ENCODE data around the gene DUOX2.
A peak's percentile ranks its signal among the peaks of the same experiment; 100 is the strongest.
"Not testable (repeated sequence)": the region's sequence is repeated elsewhere in the genome, so short reads cannot be mapped to it uniquely, and the experiment has no call there.

Gene DUOX2

DNA sequence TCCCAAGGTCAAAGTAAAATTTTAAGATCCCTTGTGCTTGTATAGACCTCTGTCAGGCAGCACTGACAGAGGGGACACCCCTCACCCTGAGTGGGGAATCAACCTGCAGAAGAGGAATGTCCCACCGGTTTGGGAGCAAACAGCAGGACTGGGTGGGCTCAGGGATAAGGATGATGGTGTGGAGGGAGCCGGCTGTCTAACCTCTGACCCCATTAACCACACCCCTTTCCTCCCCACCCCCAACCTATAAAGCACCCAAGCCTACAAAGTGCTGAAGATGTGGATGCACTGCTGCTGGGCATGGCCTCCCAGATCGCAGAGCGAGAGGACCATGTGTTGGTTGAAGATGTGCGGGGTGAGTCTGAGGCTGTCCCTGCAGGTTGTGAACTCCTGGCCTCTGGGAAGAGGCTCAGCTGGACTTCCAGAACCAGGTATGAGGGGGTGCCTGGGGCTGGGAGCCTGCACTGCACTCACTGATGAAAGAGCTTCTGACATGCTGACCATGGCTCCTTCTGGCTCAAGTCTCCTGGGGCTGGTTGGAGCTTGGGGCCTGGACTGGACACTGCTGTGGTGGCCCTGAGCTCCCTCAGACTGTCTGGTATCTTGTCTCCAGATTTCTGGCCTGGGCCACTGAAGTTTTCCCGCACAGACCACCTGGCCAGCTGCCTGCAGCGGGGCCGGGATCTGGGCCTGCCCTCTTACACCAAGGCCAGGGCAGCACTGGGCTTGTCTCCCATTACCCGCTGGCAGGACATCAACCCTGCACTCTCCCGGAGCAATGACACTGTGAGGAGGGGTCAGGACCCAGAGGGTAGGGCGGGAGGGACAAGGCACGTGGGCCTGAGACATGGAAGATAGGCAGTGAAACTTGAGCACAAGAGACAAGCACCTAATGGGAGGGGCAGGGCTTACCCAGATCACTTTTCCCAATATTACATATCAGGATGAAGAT lies 25.1 kb upstream of the DUOX2 start:
- no peak for DNase-seq (ENCODE audit: low spot score)

DNA sequence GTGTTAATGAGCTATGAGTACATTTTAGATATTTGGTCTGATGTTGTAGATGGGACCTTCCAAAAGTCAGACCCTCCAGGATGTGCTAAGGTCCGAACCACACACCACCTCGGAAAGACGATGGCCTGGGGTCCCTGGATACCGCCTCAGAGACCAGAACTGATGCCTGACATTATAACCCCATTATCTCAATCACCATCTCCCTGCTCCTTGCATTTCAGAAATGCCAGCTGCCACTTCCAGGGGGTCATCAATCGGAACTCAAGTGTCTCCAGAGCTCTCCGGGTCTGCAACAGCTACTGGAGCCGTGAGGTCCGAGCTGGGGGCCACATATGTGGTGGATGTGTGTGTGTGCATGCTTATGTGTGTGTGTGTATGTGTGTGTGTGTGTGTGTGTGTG lies 23.7 kb upstream of the DUOX2 start:
- no peak for DNase-seq (ENCODE audit: low spot score)

DNA sequence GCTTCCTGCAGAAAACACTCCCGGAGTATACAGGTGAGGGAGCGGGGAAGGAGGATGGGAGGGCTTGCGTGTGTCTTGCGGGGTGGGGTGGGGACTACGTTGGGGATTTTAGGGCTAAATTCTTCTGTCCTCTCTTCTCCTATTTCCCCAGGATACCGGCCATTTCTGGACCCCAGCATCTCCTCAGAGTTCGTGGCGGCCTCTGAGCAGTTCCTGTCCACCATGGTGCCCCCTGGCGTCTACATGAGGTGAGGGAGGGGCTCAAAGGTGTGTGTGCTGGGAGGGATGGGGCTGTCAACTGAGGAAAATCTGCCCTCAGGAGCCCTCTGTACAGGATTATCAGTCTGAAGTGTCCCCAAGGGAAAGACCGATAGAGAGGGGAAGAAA lies 22.4 kb upstream of the DUOX2 start:
- no peak for DNase-seq (ENCODE audit: low spot score)

DNA sequence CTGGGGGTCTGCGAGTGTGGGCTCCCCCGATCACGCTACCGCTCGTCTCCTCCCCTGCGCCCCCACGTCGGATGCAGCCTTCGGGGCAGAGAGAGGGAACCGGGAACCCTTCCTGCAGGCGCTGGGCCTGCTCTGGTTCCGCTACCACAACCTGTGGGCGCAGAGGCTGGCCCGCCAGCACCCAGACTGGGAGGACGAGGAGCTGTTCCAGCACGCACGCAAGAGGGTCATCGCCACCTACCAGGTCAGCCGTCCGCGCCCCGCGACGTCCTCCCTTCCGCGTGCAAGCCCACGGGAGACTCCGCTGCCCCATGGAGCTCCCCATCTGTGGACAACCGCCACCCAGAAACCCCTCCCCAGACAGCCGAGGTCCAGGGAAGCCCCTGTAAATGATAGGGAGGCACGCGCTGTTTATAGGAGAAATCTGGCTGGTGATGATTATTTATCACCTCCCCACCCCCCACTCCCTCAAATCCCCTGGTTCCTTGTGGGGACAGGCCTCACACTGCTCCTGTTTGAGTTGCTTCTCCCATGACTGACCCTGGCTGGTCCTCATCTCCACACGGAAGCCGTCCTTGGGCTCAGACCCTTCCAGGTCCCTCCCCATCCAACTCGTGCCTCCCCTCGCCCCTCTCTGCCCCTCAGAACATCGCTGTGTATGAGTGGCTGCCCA lies 21.9 kb upstream of the DUOX2 start:
- DNase-seq (ENCODE audit: low spot score), result not testable (repeated sequence)

DNA sequence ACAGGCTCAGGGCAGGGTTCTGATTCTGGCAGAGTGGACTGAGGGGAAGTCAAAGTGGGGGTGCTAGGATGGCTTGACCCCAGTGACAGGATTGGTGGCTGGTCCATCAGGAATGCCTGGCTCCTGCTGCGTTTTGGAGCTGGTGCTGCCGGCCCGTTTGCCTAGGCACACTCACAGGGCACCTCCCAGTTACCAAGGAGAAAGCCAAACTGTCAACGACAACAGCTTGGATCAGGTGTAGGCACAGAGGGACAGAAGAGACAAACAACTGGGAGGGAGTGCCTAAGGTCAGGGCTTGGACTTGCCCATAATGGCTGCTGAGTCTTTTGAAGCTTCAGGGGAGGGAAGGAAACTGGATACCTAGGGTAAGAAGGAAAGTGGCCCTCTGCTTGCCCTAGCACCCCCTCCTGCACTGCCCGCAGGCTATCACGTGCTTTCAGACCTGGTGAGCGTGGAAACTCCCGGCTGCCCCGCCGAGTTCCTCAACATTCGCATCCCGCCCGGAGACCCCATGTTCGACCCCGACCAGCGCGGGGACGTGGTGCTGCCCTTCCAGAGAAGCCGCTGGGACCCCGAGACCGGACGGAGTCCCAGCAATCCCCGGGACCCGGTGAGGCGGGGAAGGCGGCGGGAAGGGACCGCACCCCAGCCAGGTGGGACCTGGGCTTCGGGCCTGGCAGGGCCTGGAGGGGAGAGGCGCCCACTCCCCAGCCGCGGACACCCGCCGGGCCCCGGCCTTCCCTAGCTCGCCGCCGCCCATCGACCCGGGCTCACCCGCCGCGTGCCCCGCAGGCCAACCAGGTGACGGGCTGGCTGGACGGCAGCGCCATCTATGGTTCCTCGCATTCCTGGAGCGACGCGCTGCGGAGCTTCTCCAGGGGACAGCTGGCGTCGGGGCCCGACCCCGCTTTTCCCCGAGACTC lies 21.0 kb upstream of the DUOX2 start:
- DNase-seq (ENCODE audit: low spot score), result no peak

DNA sequence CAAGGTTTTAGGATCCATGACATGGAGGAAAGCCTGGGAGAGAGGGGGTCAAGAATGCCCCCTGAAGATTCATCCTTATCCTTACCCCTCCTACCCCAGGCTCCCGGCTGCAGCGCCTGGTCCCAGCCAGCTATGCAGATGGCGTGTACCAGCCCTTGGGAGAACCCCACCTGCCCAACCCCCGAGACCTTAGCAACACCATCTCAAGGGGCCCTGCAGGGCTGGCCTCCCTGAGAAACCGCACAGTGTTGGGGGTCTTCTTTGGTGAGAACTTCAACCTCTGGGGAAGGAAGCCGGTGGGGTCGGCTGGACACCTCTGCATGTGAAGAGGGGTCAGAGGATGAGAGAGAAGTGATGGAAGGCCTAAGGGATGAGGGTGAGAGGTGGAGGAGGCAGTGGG lies 20.1 kb upstream of the DUOX2 start:
- no peak for DNase-seq (ENCODE audit: low spot score)

DNA sequence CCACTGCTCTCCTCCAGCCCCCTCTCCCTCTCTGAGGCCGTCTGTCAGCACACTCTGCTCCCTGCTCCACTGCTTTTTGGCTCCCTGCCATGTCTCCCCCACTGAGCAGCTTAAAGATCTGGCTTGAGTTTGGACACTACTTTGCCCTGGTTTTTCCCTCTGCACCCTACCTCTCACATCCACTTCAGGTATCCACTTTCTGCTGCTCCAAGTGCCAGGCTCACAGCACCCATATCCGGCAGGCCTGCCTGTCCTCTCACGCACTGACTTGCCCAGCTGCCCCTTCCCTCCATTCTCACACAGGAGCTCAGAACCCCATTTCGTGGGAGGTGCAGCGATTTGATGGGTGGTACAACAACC lies 19.6 kb upstream of the DUOX2 start:
- no peak for DNase-seq (ENCODE audit: low spot score)

DNA sequence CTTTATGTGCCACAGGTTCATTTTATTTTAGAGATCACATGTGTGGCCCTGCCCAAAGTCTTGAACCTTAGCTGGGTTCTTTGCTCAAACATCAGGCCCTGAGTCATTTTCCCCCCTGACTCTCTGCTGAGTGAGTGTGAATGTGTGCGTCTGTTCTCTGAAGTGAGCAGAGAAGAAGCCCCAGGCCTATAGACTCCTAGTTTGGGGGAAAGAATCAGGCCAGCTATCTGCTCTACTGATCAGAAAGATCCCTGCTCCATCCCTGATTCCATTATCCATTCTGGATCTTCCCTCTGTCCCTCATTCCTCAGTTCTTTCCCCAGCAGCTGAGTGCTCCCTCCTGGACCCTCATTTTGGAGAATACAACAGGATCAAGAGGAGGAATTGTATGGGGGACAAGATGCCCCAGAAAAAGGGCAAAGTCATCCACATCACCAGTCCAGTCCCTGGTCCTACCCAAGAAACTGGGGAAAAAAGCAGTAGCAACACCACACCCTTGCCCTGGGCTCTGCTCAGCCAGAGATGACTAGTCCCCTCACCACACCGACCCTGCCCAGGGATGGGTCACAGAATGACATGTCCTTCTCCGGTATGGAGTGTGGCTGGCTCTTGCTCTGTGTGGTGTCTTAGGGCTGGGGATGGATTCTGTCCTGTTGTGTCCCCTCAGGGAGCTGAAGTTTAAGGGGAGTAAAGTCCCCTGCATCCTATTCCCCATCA lies 19.0 kb upstream of the DUOX2 start:
- DNase-seq (ENCODE audit: low spot score), result no peak

DNA sequence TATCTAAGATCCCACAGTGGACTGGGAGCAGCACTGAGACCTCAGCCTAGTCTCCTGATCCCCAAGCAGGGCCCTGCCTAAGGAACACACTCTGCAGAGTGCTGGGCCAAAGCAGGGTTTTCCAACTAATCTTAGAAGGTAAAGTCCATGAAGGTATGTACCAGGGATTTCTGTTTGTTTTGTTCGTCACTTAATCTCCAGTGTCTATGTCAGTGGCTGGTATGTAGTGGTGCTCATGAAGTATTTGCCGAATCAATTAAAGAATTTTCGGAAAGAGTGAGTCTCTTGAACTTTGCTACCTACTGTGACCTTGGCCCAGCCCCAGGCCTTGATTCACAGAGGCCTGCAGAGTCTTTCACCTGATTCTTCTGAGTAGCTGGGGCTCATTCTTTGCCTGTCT lies 17.5 kb upstream of the DUOX2 start:
- no peak for DNase-seq (ENCODE audit: low spot score)

DNA sequence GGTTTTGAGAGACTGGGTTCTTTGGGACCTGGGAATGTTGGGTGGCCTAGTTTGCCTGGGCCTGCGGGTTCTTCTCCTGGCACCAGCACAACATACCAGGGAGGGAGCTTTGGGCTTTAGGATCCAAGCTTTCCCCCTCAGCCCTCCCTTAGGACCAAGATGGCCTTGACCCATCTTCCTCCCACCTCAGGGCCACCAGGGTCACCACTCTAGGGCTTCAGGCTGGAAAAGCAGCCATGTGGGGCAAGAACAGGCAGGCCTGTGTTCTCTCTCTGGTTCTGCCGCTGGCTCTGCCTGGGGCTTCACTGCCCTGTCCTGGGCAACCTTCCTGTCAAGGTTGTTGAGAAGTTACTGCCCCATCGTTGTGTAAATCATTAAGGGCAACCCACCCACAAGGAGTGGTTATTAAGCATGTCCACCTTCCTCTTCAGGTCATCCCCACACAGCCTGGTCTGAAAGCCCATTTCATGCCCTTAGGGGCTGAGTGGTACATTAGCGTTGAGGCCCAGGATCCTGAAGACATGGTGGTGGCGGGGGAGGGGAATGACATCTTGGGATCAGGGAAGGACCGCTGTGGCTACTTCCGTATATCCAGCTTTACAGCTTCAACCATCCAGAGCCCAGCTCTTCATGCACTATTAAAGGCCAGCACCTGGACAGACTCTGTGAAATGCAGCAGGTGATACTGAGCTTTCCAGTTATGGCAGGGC lies 16.5 kb upstream of the DUOX2 start:
- no peak for DNase-seq (ENCODE audit: low spot score)

DNA sequence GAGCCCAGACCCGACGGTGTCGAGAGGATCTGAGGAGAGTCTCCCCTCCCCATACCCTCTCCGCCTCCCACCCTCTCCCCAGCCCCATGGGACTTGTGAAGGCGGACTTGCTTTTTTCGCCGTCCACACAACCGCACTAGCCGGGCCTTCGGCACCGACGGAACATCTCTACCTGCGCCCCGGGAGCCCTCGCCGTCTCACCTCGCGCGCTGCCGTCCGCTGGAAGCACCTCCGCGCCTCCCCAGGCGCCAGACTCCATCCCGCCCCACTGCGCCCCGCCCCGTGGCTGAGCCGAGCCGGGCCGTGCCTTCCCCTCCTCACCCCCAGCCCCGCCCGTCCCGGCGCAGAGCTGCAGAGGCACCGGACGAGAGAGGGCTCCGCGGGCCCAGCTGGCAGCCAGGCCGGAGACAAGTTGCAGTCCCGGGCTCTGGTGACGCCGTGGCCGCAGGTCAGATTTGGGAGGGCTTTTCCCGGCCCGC lies 15.7 kb upstream of the DUOX2 start, which contains the start of the genes DUOX1 and DUOXA1:
Gene DUOX1, plus strand, starts transcription at position 344 of the 479 bp plus-strand sequence. CDS start 1,973 bp downstream, outside the sequence.
Gene DUOXA1, minus strand, starts transcription at position 229 of the 479 bp plus-strand sequence. CDS start 6,865 bp downstream, outside the sequence.
- DNase-seq (ENCODE audit: low spot score), result no peak

DNA sequence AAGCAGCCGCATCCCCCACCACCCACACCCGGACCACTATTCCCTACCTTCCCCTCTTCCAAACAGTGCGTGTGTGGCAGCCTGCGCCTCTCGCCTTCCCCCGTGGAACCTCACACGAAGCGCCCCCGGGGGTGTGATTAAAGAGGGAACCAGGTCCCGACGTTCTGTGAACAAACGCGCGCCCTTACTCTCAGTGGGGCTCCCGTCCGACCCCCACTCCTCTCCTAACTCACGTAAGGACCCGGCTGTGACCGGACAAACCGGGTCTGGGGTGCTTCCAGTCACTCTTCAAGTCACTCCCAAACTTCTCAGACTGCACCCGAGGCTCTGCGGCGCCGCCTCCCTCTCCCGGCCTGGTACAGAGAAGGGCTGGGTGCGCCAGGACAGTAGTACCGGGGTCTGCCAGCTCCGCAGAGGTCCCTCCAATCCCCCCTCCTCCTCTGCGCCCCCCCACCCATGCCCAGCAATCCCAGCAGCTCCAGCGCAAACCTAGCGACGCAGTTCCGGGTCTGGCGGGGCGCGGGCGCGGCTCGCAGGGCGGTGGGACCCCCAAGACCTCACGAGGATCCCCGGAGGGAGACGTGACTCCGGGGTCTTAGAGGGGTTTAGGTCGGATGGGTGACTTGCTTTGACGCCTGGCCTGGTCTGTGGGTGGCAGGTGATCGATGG lies 15.1 kb upstream of the DUOX2 start:
- no peak for DNase-seq (ENCODE audit: low spot score)

DNA sequence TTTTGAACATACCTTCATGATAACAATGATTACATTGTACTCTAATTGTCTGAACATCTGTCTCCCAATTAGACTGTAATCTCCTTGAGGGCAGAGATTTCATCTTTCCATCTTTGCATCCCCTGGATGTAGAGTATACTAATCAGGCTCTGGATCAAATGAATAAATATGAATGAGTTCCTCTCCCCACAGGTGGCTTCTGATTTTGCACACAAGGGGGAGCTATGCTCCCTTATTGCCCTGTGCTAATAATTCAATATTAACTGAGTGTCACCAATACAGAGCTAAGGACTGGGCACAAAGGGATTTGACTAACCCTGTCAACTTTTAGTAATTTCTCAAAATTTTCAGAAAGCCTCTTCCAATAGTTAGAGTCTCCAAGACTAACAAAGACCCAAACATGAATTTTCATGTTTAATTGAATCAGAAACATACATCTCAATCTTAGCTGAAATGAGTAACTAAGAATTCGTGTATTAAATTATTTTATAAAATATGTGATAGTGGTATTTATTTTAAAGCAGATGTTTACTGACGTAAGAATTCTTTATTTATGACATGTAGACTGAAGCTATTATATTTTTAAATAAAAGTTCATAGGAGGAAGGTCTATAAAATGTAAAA lies 12.7 kb upstream of the DUOX2 start:
- DNase-seq (ENCODE audit: low spot score), result peak; percentile 29

DNA sequence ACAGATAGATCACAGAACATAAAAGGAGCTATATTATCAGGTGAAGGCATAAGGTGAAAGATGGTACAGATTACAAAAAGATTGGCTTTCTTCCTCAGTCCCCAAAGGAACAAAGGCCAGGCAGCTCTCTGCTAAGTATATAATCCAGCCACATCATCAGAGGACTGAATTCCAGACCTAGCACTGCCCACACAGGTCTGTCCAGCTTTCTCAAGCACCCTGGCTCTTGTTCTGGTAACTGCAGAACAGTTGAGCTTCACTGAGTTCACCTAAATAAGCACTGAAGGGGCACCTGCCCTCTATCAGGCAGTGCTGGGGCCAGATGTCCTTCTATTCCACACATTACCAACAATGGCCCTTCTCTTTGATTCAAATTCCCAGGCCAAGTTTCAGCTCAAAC lies 9.4 kb upstream of the DUOX2 start:
- DNase-seq (ENCODE audit: low spot score), result no peak

DNA sequence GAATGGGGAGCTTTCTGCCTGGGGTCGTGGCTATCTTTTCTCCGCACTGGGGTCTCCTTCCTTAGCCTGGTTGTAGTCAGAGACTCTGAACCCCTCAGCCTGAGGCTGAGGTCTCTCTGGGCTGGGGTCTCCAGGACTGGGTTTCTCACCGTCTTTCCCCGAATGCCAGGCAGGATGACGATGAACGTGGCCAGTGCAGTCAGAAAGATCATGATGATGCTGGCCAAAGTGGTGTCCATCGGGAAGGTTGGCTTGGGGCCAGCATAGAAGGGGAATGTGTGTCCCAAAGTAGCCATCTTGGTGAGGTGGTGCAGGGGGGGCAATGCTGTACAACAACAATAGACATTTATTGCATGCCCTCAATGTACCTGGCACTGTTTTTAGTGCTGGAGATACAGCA lies 8.7 kb upstream of the DUOX2 start:
- no peak for DNase-seq (ENCODE audit: low spot score)

DNA sequence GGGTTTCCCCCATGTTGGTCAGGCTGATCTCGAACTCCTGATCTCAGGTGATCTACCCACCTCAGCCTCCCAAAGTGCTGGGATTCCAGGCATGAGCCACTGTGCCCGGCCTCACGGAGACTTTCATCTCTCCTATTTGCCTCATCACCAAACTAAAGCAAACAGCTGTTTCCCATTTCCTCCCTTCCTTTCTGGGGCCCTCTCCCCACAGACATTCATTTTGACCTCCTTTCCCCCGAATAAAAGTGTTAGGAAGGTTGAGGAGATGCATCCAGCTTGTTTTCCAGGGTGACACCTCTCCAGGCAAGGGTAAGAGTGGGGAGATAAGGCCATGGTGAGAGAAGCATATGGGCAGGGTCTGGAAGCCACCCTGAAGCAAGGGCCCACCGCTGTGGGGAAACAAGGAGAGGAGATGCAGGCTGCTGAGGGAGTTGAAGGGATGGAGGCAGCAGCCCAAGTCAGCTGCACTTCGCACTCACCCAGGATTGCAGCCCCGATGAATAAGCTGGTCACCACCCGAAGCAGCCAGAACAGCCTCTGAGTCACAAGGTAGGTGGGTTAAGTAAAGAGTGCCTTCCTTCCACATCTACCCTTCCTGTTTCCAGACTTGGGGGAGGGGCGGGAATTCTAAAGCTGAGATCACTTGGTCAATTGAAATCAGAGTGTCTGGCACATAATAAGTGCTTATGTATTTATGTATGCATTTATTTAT lies 7.9 kb upstream of the DUOX2 start:
- no peak for DNase-seq (ENCODE audit: low spot score)

DNA sequence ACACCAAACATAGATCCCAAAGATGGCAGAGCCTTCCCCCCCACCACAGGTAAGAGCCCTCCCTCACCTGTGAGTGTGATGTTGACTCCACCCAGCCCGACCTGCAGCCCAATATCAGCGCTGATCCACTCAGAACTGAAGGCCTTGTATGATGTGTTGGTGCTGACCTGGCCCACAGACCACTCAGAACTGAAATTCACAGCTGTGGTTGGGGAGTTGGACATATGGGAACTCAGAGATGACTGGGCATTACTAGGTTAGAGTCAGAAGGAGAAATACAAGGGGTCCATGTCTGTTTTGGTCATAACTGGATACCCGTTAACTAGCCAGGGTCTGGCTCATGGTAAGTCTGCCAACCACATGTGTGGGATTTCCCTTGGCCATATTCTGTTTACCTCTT lies 7.0 kb upstream of the DUOX2 start:
- no peak for DNase-seq (ENCODE audit: low spot score)

DNA sequence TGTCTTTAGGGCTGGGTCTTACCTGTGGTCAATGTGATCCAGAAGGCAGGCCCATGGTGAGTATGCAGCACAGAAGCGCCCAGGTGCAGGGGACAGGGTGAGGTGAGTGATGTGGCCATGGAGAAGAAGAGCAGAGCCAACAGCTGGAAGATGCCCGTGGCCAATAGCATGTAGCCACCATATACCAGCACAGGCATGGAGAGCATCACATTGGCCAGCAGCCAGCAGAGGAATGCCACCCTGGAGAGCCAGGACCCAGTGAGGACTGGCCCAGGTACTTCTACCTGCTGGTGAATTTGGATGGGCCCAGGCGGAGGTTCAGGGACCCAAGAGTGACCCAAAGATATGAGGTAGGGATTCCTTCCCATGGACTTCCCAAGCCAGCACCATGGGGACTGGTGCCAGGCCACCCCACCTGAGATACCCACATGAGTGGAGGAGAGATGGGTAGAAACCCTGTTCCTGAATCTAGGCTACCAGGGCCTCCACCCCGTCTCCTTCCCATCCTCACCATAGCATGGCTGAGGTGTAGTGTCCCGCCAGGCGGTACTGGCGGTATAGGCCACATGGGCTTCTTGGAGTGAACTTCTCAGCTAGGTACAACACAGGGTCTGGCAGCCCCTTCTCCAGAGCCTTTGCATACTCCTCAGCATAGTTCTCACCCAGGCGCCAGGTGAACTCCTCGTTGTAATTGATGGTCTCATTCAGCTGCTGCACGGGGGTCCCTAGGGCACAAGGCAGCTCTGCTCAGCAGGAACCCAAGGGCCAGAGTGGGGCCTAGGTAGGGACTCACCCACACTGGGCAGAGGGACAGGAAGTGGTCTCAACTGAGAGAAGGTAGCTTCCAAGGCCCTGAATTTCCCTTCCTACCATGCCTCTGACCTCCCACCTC lies 6.4 kb upstream of the DUOX2 start:
- DNase-seq (ENCODE audit: low spot score), result no peak

Data from cerebellar cortex (tissue), 1 donor.